ENCODE data around the gene DNAH10. TPM values are rescaled to one million over a fixed set of nuclear protein-coding genes. Genes with fewer than 3 reads are reported as not detected.

The DNAH10 gene
- total and polyA plus RNA-seq, 5 experiments from 2014 or later, result 0.25 to 0.65 (median 0.30) TPM; not detected in 2

DNA sequence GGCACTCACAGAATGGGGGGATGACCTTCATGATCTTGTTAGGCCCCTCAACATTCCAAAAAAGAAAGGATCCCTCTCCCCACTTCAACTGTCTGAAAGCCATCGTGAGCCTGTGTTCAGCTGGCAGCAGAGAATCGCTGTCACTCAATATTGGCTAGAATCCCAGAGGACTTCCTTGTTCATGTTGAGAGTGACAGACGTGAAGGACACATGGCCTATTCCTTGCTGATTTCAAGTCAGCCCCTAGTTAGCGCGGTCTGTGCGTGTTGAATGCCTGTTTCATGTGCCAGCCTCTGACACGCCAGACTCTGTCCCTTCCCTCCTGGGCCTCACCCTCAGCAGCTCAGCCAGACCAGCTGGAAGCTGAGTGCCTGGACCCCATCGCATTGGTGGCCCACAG lies 43.1 kb downstream of the DNAH10 start:
- no peak for ATAC-seq
- peaks cover 0 to 15% (median 6%) of the 10 kb centered on the region in 5 donors for H3K27me3 Mint-ChIP-seq
- H3K9me3 Mint-ChIP-seq, result no peaks in the 10 kb centered on the region
- no peak overlapping the region for H3K4me3 Mint-ChIP-seq
- no peaks in the 10 kb centered on the region for H3K36me3 Mint-ChIP-seq
- H3K4me1 Mint-ChIP-seq, result peaks cover 0 to 2% (median 0%) of the 10 kb centered on the region in 4 donors
- DNase-seq, result no peak
- POLR2A ChIA-PET, result no interaction called here
- no peak overlapping the region for H3K27ac Mint-ChIP-seq

DNA sequence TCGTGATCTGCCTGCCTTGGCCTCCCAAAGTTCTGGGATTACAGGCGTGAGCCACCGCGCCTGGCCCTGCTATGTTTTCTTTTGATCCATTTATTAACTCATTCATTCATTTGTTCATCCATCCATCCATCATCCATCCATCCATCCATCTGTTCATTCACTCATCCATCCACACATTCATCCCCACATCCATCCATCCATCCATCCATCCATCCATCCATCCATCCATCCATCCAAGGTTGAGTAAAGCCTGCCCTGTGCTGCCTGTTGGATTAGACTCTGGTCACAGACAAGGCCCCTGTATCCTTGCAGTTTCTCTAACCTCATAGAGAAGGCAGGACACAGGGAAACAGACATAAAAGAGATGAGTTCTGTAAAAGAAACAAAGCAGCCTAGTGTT lies 44.9 kb downstream of the DNAH10 start:
- Mint-ChIP-seq H3K27ac (no peak overlapping the region), H3K36me3 (no peaks in the 10 kb centered on the region), H3K27me3 (peaks cover 0 to 15% (median 6%) of the 10 kb centered on the region in 5 donors), H3K9me3 (no peaks in the 10 kb centered on the region), H3K4me1 (peaks cover 0 to 2% (median 0%) of the 10 kb centered on the region in 4 donors), H3K4me3 (no peak overlapping the region)
- DNase-seq (no peak), ATAC-seq (no peak)
- POLR2A ChIA-PET, result no interaction called here

DNA sequence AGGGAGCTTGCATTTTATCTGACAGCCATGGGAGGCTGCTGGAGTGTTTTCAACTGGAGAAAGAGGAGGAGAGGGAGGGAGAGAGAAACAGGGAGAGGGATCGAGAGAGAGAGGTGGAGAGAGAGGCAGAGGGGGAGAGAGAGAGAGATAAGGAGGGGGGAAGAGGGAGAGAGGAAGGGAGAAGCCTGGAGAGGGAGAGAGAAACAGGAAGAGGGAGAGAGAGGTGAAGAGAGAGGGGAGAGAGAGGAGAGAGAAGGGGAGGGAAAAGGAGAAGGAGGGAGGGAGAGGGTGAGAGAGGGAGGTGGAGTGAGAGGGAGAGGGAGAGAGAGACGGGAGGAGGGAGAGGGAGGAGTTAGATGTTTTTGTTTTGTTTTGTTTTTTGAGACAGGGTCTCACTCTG lies 45.6 kb downstream of the DNAH10 start:
- H3K27me3 Mint-ChIP-seq, result peaks cover 0 to 15% (median 6%) of the 10 kb centered on the region in 5 donors
- H3K4me1 Mint-ChIP-seq, result peaks cover 0 to 2% (median 0%) of the 10 kb centered on the region in 4 donors
- H3K36me3 Mint-ChIP-seq, result no peaks in the 10 kb centered on the region
- no peak overlapping the region for H3K4me3 Mint-ChIP-seq
- H3K9me3 Mint-ChIP-seq, result no peaks in the 10 kb centered on the region
- DNase-seq (no peak), ATAC-seq (no peak)
- H3K27ac Mint-ChIP-seq, result no peak overlapping the region
- POLR2A ChIA-PET, result no interaction called here

DNA sequence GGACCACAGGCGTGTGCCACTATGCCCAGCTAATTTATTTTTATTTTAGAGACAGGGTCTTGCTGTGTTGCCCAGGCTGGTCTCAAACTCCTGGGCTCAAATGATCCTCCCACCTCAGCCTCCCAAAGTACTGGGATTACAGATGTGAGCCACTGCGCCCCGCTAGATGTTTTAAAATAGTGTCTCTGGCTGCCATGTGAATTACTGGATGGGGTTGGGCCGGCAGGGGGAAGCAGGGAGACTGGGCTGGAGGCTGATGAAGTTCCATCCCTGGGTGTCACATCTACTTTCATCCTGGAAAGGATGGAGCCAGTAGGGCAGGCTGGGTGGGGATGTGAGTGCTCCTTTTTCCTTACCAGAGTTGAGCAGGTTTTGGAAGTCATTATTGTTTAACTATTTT lies 46.1 kb downstream of the DNAH10 start:
- no peaks in the 10 kb centered on the region for H3K9me3 Mint-ChIP-seq
- DNase-seq, result no peak
- H3K36me3 Mint-ChIP-seq, result no peaks in the 10 kb centered on the region
- POLR2A ChIA-PET, result no interaction called here
- peaks cover 0 to 2% (median 0%) of the 10 kb centered on the region in 4 donors for H3K4me1 Mint-ChIP-seq
- ATAC-seq, result no peak
- no peak overlapping the region for H3K4me3 Mint-ChIP-seq
- H3K27ac Mint-ChIP-seq, result no peak overlapping the region
- peaks cover 0 to 15% (median 6%) of the 10 kb centered on the region in 5 donors for H3K27me3 Mint-ChIP-seq

DNA sequence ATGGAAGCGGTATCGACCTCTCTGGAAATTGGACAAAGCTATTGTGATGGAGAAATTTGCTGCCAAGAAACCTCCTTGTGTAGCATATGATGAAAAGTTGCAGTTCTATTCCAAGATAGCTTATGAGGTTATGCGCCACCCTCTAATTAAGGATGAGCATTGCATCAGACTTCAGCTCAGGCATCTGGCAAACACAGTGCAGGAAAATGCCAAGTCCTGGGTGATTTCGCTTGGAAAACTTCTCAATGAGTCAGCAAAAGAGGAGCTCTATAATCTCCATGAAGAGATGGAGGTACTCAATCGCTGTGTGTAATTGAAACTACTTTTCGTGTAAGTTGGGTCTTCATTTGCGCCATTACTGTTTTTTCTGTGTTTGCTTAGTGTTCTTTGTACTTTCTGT lies 51.2 kb downstream of the DNAH10 start:
- H3K4me1 Mint-ChIP-seq, result no peaks in the 10 kb centered on the region
- H3K27ac Mint-ChIP-seq, result no peak overlapping the region
- peaks cover 0 to 14% (median 12%) of the 10 kb centered on the region in 3 donors for H3K36me3 Mint-ChIP-seq
- no peak overlapping the region for H3K4me3 Mint-ChIP-seq
- DNase-seq (no peak), ATAC-seq (no peak)
- peaks cover 2 to 21% (median 14%) of the 10 kb centered on the region in 9 donors for H3K9me3 Mint-ChIP-seq
- peaks cover 0 to 8% (median 3%) of the 10 kb centered on the region in 5 donors for H3K27me3 Mint-ChIP-seq
- POLR2A ChIA-PET, result no interaction called here

DNA sequence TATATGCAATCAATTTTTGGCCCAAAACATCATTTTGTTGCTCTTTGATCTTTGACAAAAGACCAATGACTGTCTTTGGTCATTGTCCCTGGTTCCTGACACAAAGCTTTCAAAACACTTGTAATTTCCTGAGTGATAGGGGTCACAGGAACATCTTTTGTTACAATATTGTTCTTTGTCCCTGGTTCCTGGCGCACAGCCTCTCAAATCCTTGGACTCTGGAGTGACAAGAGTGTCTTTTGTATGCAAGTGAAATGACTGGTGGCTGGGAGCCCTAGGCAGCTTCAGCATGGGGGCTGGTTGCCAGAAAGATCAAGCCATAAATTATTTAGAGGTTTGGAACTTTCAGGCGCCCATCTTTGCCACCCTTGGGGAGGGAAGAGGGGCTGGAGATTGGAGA lies 53.9 kb downstream of the DNAH10 start:
- peaks cover 0 to 14% (median 13%) of the 10 kb centered on the region in 3 donors for H3K36me3 Mint-ChIP-seq
- no peaks in the 10 kb centered on the region for H3K4me1 Mint-ChIP-seq
- no peak for ATAC-seq
- POLR2A ChIA-PET, result no interaction called here
- H3K9me3 Mint-ChIP-seq, result peaks cover 2 to 21% (median 14%) of the 10 kb centered on the region in 9 donors
- H3K4me3 Mint-ChIP-seq, result no peak overlapping the region
- peaks cover 0 to 6% (median under 1%) of the 10 kb centered on the region in 5 donors for H3K27me3 Mint-ChIP-seq
- no peak overlapping the region for H3K27ac Mint-ChIP-seq
- DNase-seq, result no peak

DNA sequence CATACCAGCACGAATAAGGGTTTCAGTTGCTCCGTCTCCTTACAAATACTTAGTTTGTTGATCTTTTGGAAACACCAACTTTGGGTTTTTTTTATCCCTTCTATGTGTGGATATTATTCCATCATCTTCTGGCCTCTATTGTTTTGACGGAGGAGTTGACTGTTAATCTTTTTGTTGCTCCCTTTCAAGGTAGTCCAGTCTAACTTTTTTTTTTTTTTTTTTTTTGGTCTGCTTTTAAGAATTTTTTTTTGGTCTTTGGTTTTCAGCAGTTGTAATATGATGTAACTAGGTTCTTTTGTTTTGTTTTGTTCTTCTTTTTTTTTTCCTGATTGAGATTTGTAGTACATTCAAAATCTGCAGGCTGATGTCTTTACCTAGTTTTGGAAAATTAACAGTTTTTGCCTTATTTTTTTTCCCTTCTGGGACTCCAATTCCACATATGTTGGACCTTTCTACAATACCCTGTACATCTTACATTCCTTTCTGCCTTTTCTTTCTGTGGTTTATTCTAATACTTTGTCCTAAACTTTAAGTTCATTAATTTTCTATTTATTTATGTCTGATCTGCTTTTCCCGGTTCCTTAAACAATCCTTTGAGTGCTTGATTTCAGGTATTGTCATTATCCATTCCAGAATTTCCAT lies 54.9 kb downstream of the DNAH10 start:
- DNase-seq (no peak), ATAC-seq (no peak)
- Mint-ChIP-seq H3K9me3 (peaks cover 2 to 21% (median 14%) of the 10 kb centered on the region in 9 donors), H3K27ac (no peak overlapping the region), H3K36me3 (peaks cover 0 to 14% (median 13%) of the 10 kb centered on the region in 3 donors), H3K4me1 (no peaks in the 10 kb centered on the region), H3K4me3 (no peak overlapping the region), H3K27me3 (peaks cover 0 to 6% (median 0%) of the 10 kb centered on the region in 5 donors)
- POLR2A ChIA-PET, result no interaction called here

DNA sequence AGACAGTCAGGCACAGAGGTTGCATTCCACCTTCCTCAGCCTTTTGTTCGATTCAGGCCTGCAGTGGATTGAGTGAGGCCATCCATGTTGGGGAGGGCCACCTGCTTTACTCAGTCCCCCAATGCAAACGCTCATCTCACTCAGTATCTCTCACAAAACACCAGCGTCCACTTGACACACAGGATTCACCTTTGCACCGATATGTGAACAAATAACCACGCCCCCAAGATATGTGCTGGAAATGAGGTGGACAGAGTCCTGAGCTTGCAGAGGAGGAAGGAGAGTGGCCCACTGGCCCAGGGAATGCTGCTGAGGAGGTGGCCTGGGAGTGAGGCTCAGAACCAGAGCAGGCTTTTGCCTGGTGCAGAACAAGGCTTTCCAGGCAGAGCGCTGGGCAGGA lies 60.7 kb downstream of the DNAH10 start:
- H3K27me3 Mint-ChIP-seq, result peaks cover 0 to 19% (median 7%) of the 10 kb centered on the region in 5 donors
- POLR2A ChIA-PET, result no interaction called here
- DNase-seq (no peak), ATAC-seq (no peak)
- H3K9me3 Mint-ChIP-seq, result peaks cover 0 to 2% (median 0%) of the 10 kb centered on the region in 9 donors
- peaks cover 0 to 5% (median 0%) of the 10 kb centered on the region in 4 donors for H3K4me1 Mint-ChIP-seq
- H3K27ac Mint-ChIP-seq, result no peak overlapping the region
- H3K4me3 Mint-ChIP-seq, result no peak overlapping the region
- H3K36me3 Mint-ChIP-seq, result peaks cover 0 to 2% (median 0%) of the 10 kb centered on the region in 3 donors

DNA sequence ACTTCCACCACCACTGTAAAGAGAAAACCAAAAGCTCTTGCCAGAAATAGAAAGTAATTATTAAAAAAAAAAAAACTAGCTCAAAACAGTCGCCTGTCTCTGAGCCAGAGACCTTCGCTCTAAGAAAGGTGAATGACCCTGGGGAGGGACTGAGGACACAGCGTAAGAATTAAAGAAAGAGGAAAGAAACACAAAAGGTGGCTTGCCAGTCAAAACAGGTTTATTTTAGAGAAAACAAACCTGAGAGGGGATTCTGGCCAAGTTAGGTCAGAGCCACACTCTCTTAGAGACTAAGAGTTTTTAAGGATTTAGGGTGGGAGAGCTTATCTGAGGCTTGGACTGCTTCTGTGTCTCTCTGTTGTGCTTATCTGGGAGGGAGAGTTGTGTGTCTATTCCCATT lies 66.0 kb downstream of the DNAH10 start:
- H3K27me3 Mint-ChIP-seq, result peaks cover 0 to 15% (median 4%) of the 10 kb centered on the region in 5 donors
- DNase-seq (no peak), ATAC-seq (no peak)
- H3K36me3 Mint-ChIP-seq, result peaks cover 0 to 2% (median 0%) of the 10 kb centered on the region in 3 donors
- H3K9me3 Mint-ChIP-seq, result peaks cover 0 to 4% (median 0%) of the 10 kb centered on the region in 9 donors
- H3K4me3 Mint-ChIP-seq, result no peak overlapping the region
- H3K27ac Mint-ChIP-seq, result no peak overlapping the region
- POLR2A ChIA-PET, result no interaction called here
- peaks cover 0 to 5% (median 0%) of the 10 kb centered on the region in 4 donors for H3K4me1 Mint-ChIP-seq

DNA sequence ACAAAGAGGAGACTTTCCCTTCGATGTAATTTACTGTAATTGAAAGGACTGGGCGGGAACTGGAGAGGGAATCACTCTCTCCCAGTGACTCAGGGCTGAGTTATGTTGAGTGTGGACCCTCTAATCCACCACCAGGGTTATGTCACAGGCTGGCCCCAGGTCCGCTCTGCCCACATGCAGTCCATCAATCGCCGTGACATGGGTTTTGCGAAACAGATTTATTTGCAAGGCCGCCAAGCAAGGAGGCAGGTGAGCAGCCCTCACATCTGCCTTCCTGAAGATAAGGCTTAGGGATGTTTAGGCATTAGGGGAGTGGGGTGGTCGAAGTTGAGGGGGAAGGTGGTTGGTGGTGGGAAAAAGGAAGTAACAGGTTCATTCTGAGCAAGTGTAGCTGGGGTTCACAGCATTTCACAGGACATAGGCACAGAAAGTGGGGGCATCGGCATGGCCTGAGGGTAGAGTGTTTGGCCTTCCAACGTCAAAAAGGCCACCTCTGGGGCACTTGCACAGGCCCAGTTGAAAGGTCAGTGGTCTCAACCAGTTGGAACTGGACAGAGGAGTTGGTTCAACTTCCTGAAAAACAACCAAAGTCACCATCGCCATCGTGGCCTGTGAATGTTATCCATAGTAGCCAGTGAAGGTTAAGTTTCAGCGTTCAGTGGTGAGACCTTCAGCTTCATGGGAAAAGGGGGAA lies 66.9 kb downstream of the DNAH10 start:
- Mint-ChIP-seq H3K4me1 (peaks cover 0 to 5% (median 0%) of the 10 kb centered on the region in 4 donors), H3K27me3 (peaks cover 0 to 11% (median 2%) of the 10 kb centered on the region in 5 donors), H3K4me3 (no peak overlapping the region), H3K27ac (peak overlapping the region in 1 of 10 donors; percentile 60), H3K36me3 (peaks cover 0 to 11% (median 0%) of the 10 kb centered on the region in 3 donors), H3K9me3 (peaks cover 0 to 13% (median 3%) of the 10 kb centered on the region in 9 donors)
- ATAC-seq, result no peak
- no peak for DNase-seq
- POLR2A ChIA-PET, result no interaction called here

DNA sequence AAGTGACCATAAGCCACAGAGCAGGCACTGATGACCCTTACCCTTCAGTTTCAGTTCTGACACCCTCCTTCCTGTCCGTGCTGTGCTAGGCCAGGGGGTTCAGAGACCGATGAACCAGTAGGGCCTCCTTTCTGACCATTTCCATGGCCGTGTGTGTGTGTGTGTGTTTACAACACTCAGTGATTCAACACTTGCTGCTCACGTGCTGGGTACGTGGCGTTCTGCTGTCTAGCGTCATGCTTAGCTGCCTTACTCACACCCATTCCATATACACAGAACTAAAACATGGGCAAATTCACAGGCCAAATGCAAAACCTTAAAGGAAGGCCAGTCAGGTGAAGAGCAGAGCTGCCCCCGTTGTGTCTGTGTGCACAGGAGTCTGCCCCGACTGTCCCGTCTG lies 67.5 kb downstream of the DNAH10 start:
- no peak overlapping the region for H3K4me3 Mint-ChIP-seq
- H3K36me3 Mint-ChIP-seq, result peaks cover 0 to 11% (median 2%) of the 10 kb centered on the region in 3 donors
- peak overlapping the region in 1 of 10 donors; percentile 30 for H3K27ac Mint-ChIP-seq
- peaks cover 0 to 5% (median 0%) of the 10 kb centered on the region in 4 donors for H3K4me1 Mint-ChIP-seq
- H3K27me3 Mint-ChIP-seq, result peaks cover 0 to 8% (median 2%) of the 10 kb centered on the region in 5 donors
- no peak for ATAC-seq
- no peak for DNase-seq
- H3K9me3 Mint-ChIP-seq, result peaks cover 0 to 19% (median 3%) of the 10 kb centered on the region in 9 donors
- POLR2A ChIA-PET, result no interaction called here

DNA sequence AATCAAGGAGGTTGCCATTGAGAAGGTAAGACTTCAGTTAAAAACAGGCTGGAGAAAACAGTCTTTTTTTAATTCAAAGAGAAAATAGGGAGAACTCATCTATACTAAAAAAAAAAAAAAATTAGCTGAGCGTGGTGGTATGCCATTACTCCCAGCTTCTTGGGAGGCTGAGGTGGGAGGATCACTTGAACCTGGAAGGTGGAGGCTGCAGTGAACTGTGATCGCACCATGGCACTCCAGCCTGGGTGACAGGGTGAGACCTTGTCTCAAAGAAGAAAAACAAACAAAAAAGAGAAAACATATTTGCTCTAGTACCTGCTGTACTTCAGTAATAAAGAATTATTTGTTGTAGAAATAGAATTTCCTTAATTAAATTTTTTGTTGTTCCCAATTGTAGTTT lies 68.6 kb downstream of the DNAH10 start:
- ATAC-seq, result no peak
- Mint-ChIP-seq H3K4me1 (peaks cover 0 to 5% (median 0%) of the 10 kb centered on the region in 4 donors), H3K9me3 (peaks cover 0 to 30% (median 5%) of the 10 kb centered on the region in 9 donors), H3K4me3 (no peak overlapping the region), H3K36me3 (peaks cover 0 to 15% (median 4%) of the 10 kb centered on the region in 3 donors), H3K27ac (no peak overlapping the region), H3K27me3 (peaks cover 0 to 4% (median 2%) of the 10 kb centered on the region in 5 donors)
- POLR2A ChIA-PET, result no interaction called here
- DNase-seq, result no peak

DNA sequence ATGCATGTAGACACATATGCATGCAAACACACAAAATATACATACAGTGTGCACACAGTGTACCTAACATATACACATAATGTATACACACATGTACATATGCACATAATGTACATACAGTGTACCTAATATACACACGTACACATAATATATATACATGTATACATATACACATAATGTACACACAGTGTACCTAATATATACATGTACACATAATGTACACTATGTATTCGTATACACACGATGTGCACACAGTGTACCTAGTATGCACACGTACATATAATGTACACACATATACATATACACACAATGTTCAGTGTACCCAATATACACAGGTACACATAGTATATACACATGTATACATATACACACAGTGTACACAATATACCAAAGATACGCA lies 70.0 kb downstream of the DNAH10 start:
- no peak for ATAC-seq
- Mint-ChIP-seq H3K4me1 (no peaks in the 10 kb centered on the region), H3K9me3 (peaks cover 0 to 32% (median 5%) of the 10 kb centered on the region in 9 donors), H3K4me3 (no peak overlapping the region), H3K27ac (no peak overlapping the region), H3K36me3 (peaks cover 0 to 15% (median 4%) of the 10 kb centered on the region in 3 donors), H3K27me3 (peaks cover 0 to 4% (median 2%) of the 10 kb centered on the region in 5 donors)
- POLR2A ChIA-PET, result no interaction called here
- DNase-seq, result no peak
